ENCODE results near the gene EZR. TPM values are rescaled to one million over a fixed set of nuclear protein-coding genes. Genes with fewer than 3 reads are reported as not detected.

Gene EZR
- total and polyA plus RNA-seq, 2 of the 8 experiments (the other 6 are each of a cell fraction or from before 2014, with no cell fraction given) = 122 to 286 TPM

DNA sequence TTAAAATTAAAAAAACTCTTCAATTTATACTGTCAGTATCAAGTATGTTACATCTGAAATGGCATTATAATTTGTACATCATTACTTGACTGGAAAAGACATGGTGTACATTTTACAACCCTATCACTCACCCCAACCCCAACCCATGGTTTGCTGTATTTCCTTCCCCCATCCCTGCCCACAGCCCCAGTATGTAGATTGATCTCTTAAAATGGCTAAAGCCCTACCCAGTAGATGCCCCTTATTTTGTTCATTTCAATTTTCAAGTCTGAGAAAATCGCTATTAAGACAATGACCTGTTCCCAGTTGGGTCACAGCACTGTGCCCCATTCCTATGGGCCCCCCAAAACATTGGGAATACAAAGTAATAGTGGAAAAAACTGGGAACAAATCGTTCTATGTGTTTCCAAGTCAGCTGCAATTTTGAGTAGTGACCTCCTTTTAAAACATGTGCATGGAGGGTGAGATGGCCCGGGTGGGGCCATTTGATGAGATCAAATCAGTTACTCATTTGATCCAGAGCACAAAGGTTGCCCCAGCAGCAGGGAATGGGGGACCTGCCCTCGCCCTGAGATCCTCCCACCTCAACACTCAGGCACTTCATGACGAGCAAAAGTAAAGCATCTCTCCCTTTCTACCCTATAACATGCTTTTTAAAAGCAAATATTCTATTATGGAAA is 13.3 kb downstream of the EZR start (continued):
- no peak for TF ChIP-seq POU5F1 (IDR thresholded peaks at IDR 0.05; ENCODE audit: low read depth, low read length)
- no peak for TF ChIP-seq BCL11A (IDR thresholded peaks at IDR 0.05; ENCODE audit: low read depth in 2 of 2, low read length in 2 of 2)
- TF ChIP-seq, protein P1, sequence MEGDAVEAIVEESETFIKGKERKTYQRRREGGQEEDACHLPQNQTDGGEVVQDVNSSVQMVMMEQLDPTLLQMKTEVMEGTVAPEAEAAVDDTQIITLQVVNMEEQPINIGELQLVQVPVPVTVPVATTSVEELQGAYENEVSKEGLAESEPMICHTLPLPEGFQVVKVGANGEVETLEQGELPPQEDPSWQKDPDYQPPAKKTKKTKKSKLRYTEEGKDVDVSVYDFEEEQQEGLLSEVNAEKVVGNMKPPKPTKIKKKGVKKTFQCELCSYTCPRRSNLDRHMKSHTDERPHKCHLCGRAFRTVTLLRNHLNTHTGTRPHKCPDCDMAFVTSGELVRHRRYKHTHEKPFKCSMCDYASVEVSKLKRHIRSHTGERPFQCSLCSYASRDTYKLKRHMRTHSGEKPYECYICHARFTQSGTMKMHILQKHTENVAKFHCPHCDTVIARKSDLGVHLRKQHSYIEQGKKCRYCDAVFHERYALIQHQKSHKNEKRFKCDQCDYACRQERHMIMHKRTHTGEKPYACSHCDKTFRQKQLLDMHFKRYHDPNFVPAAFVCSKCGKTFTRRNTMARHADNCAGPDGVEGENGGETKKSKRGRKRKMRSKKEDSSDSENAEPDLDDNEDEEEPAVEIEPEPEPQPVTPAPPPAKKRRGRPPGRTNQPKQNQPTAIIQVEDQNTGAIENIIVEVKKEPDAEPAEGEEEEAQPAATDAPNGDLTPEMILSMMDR (IDR thresholded peaks at IDR 0.05; ENCODE audit: control extremely low read depth in 1 of 3, insufficient read depth in 1 of 3, low read depth in 1 of 3, low read length in 3 of 3) = no peak
- no peak for TF ChIP-seq POLR2AphosphoS5 (IDR thresholded peaks at IDR 0.05; ENCODE audit: low read depth, low read length)
- TF ChIP-seq CTBP2 (IDR thresholded peaks at IDR 0.05; ENCODE audit: borderline replicate concordance, insufficient read depth, insufficient read length, low read length) = no peak
- no peak for TF ChIP-seq JUND (IDR thresholded peaks at IDR 0.05; ENCODE audit: low read length)
- no peak for TF ChIP-seq YY1 (IDR thresholded peaks at IDR 0.05; ENCODE audit: low read depth, low read length)
- TF ChIP-seq RBBP5 (IDR thresholded peaks at IDR 0.05; ENCODE audit: borderline replicate concordance, low read depth, low read length) = no peak
